NT2/D1 (cell line): Measurements from ENCODE around the gene GXYLT1.

Source experiments
- SUZ12 ChIP-seq: IDR thresholded peaks from 2 replicates; pipeline ENCODE4 v1.6.1; 2011; ENCODE audit not compliant: insufficient read length, insufficient read depth; ENCODE audit errors: extremely low read depth
- ZNF274 ChIP-seq: IDR thresholded peaks from 2 replicates; pipeline ENCODE4 v1.6.1; 2011; ENCODE audit warnings: mild to moderate bottlenecking, low read depth, low read length

DNA sequence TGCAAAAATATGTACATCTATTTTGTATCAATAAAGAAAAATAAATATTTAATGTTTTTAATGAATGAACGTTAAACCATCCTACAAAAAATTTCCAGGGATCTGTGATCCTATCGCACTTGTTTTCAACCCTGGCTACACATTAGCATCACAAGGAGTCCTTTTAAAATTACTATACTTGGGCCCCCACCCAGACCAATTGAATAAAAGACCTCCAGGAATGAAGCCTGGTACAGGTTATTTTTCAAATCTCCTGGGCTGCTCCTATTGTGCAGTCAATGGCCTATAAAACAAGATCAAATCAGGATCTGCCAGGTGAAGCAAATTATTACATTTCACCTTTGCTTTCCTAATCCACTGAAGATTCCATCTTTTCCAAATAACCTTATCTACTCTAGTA, 33.4 kb upstream of the GXYLT1 start:
- TF ChIP-seq SUZ12 (no peak), ZNF274 (no peak)
